DND-41 (cell line): ENCODE measurements around the gene DZIP1.

Experiments
- ATAC-seq: fragments of 200-7000 bp; cut with Tn5 transposase; 3 replicates; pipeline ENCODE4 v1.9.1; 2021; ENCODE audit warnings: low read depth; ENCODE audit not compliant: insufficient read depth
- DNase-seq: peaks from one replicate; pipeline ENCODE4 v3.0.0-alpha.2; 2020
- H2AFZ ChIP-seq: 2 replicates; pipeline ENCODE4 v1.6.0; 2012; ENCODE audit warnings: low read depth, low read length
- H3K27ac ChIP-seq: 2 replicates; pipeline ENCODE4 v1.5.1; 2012; ENCODE audit warnings: low read length, inconsistent platforms
- H3K27me3 ChIP-seq: fragments of 200-600 bp; sonication (generic); 2 replicates; pipeline ENCODE4 v1.6.0; 2012; ENCODE audit warnings: low read length, mild to moderate bottlenecking, inconsistent platforms; ENCODE audit not compliant: insufficient read depth, poor library complexity
- H3K36me3 ChIP-seq: 2 replicates; pipeline ENCODE4 v1.5.1; 2012; ENCODE audit warnings: low read length, inconsistent platforms; ENCODE audit not compliant: insufficient read depth
- H3K4me1 ChIP-seq: 2 replicates; pipeline ENCODE4 v1.5.1; 2012; ENCODE audit warnings: mild to moderate bottlenecking, low read length; ENCODE audit not compliant: insufficient read depth
- H3K4me2 ChIP-seq: 2 replicates; pipeline ENCODE4 v1.6.0; 2012; ENCODE audit warnings: mild to moderate bottlenecking, moderate library complexity, low read length, inconsistent platforms; ENCODE audit not compliant: insufficient read depth
- H3K4me3 ChIP-seq, 2 experiments: fragments of 200-600 bp in 1 of 2; shearing (Covaris generic) in 1 of 2; 2 replicates each; pipeline ENCODE4 v1.5.1; 2012 to 2016; ENCODE audit warnings: inconsistent platforms in 2 of 2, low read length in 2 of 2, mild to moderate bottlenecking in 2 of 2, low read depth in 1 of 2, moderate library complexity in 1 of 2
- H3K79me2 ChIP-seq: 2 replicates; pipeline ENCODE4 v1.6.0; 2012; ENCODE audit warnings: low read length, inconsistent platforms; ENCODE audit not compliant: insufficient read depth
- H3K9ac ChIP-seq: 2 replicates; pipeline ENCODE4 v1.6.0; 2012; ENCODE audit warnings: low read depth, mild to moderate bottlenecking, inconsistent platforms, low read length, moderate library complexity
- H3K9me3 ChIP-seq: 2 replicates; pipeline ENCODE4 v1.5.1; 2012; ENCODE audit warnings: low read length, moderate library complexity, mild to moderate bottlenecking, inconsistent platforms; ENCODE audit not compliant: insufficient read depth, severe bottlenecking
- H4K20me1 ChIP-seq: 2 replicates; pipeline ENCODE4 v1.6.0; 2012; ENCODE audit warnings: low read length; ENCODE audit not compliant: insufficient read depth
- CTCF ChIP-seq: IDR thresholded peaks from 2 replicates; pipeline ENCODE4 v1.5.1; 2012; ENCODE audit warnings: borderline replicate concordance, low read length, moderate library complexity, mild to moderate bottlenecking; ENCODE audit not compliant: poor library complexity, severe bottlenecking; ENCODE audit errors: extremely low read depth
- EZH2 ChIP-seq: IDR thresholded peaks from 3 replicates; pipeline ENCODE4 v1.6.1; 2012; ENCODE audit warnings: borderline replicate concordance, low read depth, mild to moderate bottlenecking, moderate library complexity, low read length, inconsistent platforms; ENCODE audit not compliant: severe bottlenecking

The DZIP1 gene

GRCh38 chr13:95601906-95602305 lies 42.6 kb downstream of the DZIP1 start:
- ATAC-seq: no peak

GRCh38 chr13:95601216-95601615 lies 43.3 kb downstream of the DZIP1 start:
- no peaks in the 10 kb centered on the region for H3K27me3 ChIP-seq
- no peak overlapping the region for H3K27ac ChIP-seq
- DNase-seq (no peak), ATAC-seq (no peak)
- no peaks in the 10 kb centered on the region for H3K79me2 ChIP-seq
- TF ChIP-seq CTCF: no peak
- TF ChIP-seq EZH2: no peak
- no peak overlapping the region for H3K9ac ChIP-seq
- H3K4me1 ChIP-seq: no peaks in the 10 kb centered on the region
- H3K9me3 ChIP-seq: no peaks in the 10 kb centered on the region
- no peaks in the 10 kb centered on the region for H3K36me3 ChIP-seq
- no peaks in the 10 kb centered on the region for H4K20me1 ChIP-seq
- H3K4me2 ChIP-seq: no peak overlapping the region
- H2AFZ ChIP-seq: no peak overlapping the region
- no peak overlapping the region for H3K4me3 ChIP-seq

More at GRCh38 chr13:95601906-95602305, 42.6 kb downstream of the DZIP1 start:
- TF ChIP-seq EZH2: no peak
- no peaks in the 10 kb centered on the region for H3K36me3 ChIP-seq
- H3K4me1 ChIP-seq: no peaks in the 10 kb centered on the region
- no peaks in the 10 kb centered on the region for H3K27me3 ChIP-seq
- no peaks in the 10 kb centered on the region for H3K79me2 ChIP-seq
- H3K27ac ChIP-seq: no peak overlapping the region
- H4K20me1 ChIP-seq: no peaks in the 10 kb centered on the region
- H3K9ac ChIP-seq: no peak overlapping the region
- no peak overlapping the region for H3K4me3 ChIP-seq
- H3K9me3 ChIP-seq: no peaks in the 10 kb centered on the region
- DNase-seq: no peak
- H2AFZ ChIP-seq: no peak overlapping the region
- H3K4me2 ChIP-seq: no peak overlapping the region

GRCh38 chr13:95596701-95597100 lies 47.8 kb downstream of the DZIP1 start:
- Histone ChIP-seq H3K4me1 (no peaks in the 10 kb centered on the region), H2AFZ (no peak overlapping the region), H3K4me2 (no peak overlapping the region), H4K20me1 (no peaks in the 10 kb centered on the region), H3K9me3 (no peaks in the 10 kb centered on the region), H3K27ac (no peak overlapping the region), H3K9ac (no peak overlapping the region), H3K36me3 (no peaks in the 10 kb centered on the region), H3K27me3 (no peaks in the 10 kb centered on the region), H3K4me3 (no peak overlapping the region), H3K79me2 (no peaks in the 10 kb centered on the region)
- TF ChIP-seq EZH2 (no peak), CTCF (no peak)
- ATAC-seq (no peak), DNase-seq (no peak)

GRCh38 chr13:95593462-95593861 lies 51.0 kb downstream of the DZIP1 start:
- Histone ChIP-seq H3K36me3 (no peaks in the 10 kb centered on the region), H2AFZ (no peak overlapping the region), H3K4me1 (no peaks in the 10 kb centered on the region), H3K9me3 (no peaks in the 10 kb centered on the region), H4K20me1 (no peaks in the 10 kb centered on the region), H3K4me2 (no peak overlapping the region), H3K27me3 (no peaks in the 10 kb centered on the region), H3K27ac (no peak overlapping the region), H3K4me3 (no peak overlapping the region), H3K79me2 (no peaks in the 10 kb centered on the region), H3K9ac (no peak overlapping the region)
- no peak for TF ChIP-seq EZH2
- no peak for TF ChIP-seq CTCF
- ATAC-seq: no peak
- DNase-seq: no peak
